Pons (tissue), 1 donor: ENCODE measurements around the gene PAQR5.
A peak's percentile ranks its signal among the peaks of the same experiment; 100 is the strongest.
"Not testable (repeated sequence)": the region's sequence is repeated elsewhere in the genome, so short reads cannot be mapped to it uniquely, and the experiment has no call there.

ENCODE experiments used
- DNase-seq: peaks from one replicate; pipeline ENCODE4 v3.0.0-alpha.2; 2016; ENCODE audit warnings: low spot score

Gene PAQR5

GRCh38 chr15:69357773-69358771 is 59.4 kb downstream of the PAQR5 start:
- DNase-seq: no peak

- DNase-seq: no peak
These were observed 60.1 kb downstream of the PAQR5 start for GRCh38 chr15:69358850-69359249.

GRCh38 chr15:69359722-69360121 is 61.0 kb downstream of the PAQR5 start:
- DNase-seq: no peak

GRCh38 chr15:69360642-69361041 is 61.9 kb downstream of the PAQR5 start:
- DNase-seq: no peak

- no peak for DNase-seq
These were observed 68.5 kb downstream of the PAQR5 start for GRCh38 chr15:69367236-69367635.

GRCh38 chr15:69369631-69370030 is 70.9 kb downstream of the PAQR5 start:
- DNase-seq: no peak

- no peak for DNase-seq
These were observed 74.7 kb downstream of the PAQR5 start for GRCh38 chr15:69373406-69373805.

GRCh38 chr15:69375151-69375790 is 76.6 kb downstream of the PAQR5 start:
- DNase-seq: no peak

- DNase-seq: no peak
These were observed 78.7 kb downstream of the PAQR5 start for GRCh38 chr15:69377216-69377970.

- no peak for DNase-seq
These were observed 81.5 kb downstream of the PAQR5 start for GRCh38 chr15:69380100-69380725.

GRCh38 chr15:69380726-69381105 is 82.0 kb downstream of the PAQR5 start:
- DNase-seq: no peak

- not testable (repeated sequence) for DNase-seq
These were observed 83.5 kb downstream of the PAQR5 start for GRCh38 chr15:69382176-69382575.

GRCh38 chr15:69384066-69384465 is 85.4 kb downstream of the PAQR5 start:
- DNase-seq: not testable (repeated sequence)

GRCh38 chr15:69384626-69385598 is 86.2 kb downstream of the PAQR5 start:
- DNase-seq: no peak

GRCh38 chr15:69385831-69386230 is 87.1 kb downstream of the PAQR5 start:
- DNase-seq: no peak

- no peak for DNase-seq
These were observed 87.6 kb downstream of the PAQR5 start for GRCh38 chr15:69386284-69386683.

- DNase-seq: peak; percentile 9
These were observed 89.6 kb downstream of the PAQR5 start for GRCh38 chr15:69388260-69388705.

- DNase-seq: no peak
These were observed 90.7 kb downstream of the PAQR5 start for GRCh38 chr15:69389426-69389825.

GRCh38 chr15:69390575-69390974 is 91.9 kb downstream of the PAQR5 start:
- DNase-seq: no peak

- DNase-seq: no peak
These were observed 92.5 kb downstream of the PAQR5 start for GRCh38 chr15:69391046-69391757.
